H9 (cell line): Measurements from ENCODE around the gene MSL3. TPM values are rescaled to one million over a fixed set of nuclear protein-coding genes. Genes with fewer than 3 reads are reported as not detected.

Source experiments
- DNase-seq: peaks from one replicate; pipeline ENCODE4 v3.0.0-alpha.2; 2017
- H2AFZ ChIP-seq: one replicate; pipeline ENCODE4 v1.6.1; 2013; ENCODE audit warnings: mild to moderate bottlenecking, low read length, control low read depth, moderate library complexity
- H2AK5ac ChIP-seq: 2 replicates; pipeline ENCODE4 v1.6.1; 2013; ENCODE audit warnings: low read length, control low read depth, mixed read lengths; ENCODE audit not compliant: insufficient read length
- H2BK120ac ChIP-seq: one replicate; pipeline ENCODE4 v1.6.1; 2013; ENCODE audit warnings: low read depth, mild to moderate bottlenecking, low read length, control low read depth, inconsistent platforms; ENCODE audit not compliant: poor library complexity, severe bottlenecking
- H2BK12ac ChIP-seq: 2 replicates; pipeline ENCODE4 v1.6.1; 2013; ENCODE audit warnings: low read length, control low read depth, mixed read lengths, low read depth; ENCODE audit not compliant: insufficient read length
- H2BK15ac ChIP-seq: 2 replicates; pipeline ENCODE4 v1.6.1; 2013; ENCODE audit warnings: low read depth, low read length, control low read depth
- H2BK20ac ChIP-seq: one replicate; pipeline ENCODE4 v1.6.1; 2013; ENCODE audit warnings: low read depth, mild to moderate bottlenecking, low read length, control low read depth, inconsistent platforms; ENCODE audit not compliant: poor library complexity, severe bottlenecking
- H2BK5ac ChIP-seq: 2 replicates; pipeline ENCODE4 v1.6.1; 2013; ENCODE audit warnings: low read length, control low read depth, mixed read lengths; ENCODE audit not compliant: insufficient read length
- H3K14ac ChIP-seq: 2 replicates; pipeline ENCODE4 v1.6.1; 2013; ENCODE audit warnings: low read length, control low read depth; ENCODE audit not compliant: insufficient read depth
- H3K18ac ChIP-seq: 2 replicates; pipeline ENCODE4 v1.6.1; 2013; ENCODE audit warnings: low read depth, mild to moderate bottlenecking, mixed read lengths, low read length, control low read depth; ENCODE audit not compliant: insufficient read length
- H3K23ac ChIP-seq: 2 replicates; pipeline ENCODE4 v1.6.1; 2013; ENCODE audit warnings: low read length, control low read depth, mixed read lengths, low read depth; ENCODE audit not compliant: insufficient read length
- H3K23me2 ChIP-seq: 2 replicates; pipeline ENCODE4 v1.6.1; 2013; ENCODE audit warnings: low read depth, mild to moderate bottlenecking, mixed read lengths, low read length, control low read depth; ENCODE audit not compliant: insufficient read length, poor library complexity, severe bottlenecking
- H3K27ac ChIP-seq: 2 replicates; pipeline ENCODE4 v1.5.1; 2013; ENCODE audit warnings: low read length, control low read depth, mixed read lengths, low read depth; ENCODE audit not compliant: insufficient read length
- H3K27me3 ChIP-seq: 2 replicates; pipeline ENCODE4 v1.6.1; 2013; ENCODE audit warnings: low read length, control low read depth, inconsistent platforms; ENCODE audit not compliant: insufficient read depth
- H3K4ac ChIP-seq: 2 replicates; pipeline ENCODE4 v1.6.1; 2013; ENCODE audit warnings: low read depth, mild to moderate bottlenecking, control low read depth, inconsistent platforms, low read length, moderate library complexity
- H3K4me1 ChIP-seq: 2 replicates; pipeline ENCODE4 v1.6.1; 2013; ENCODE audit warnings: low read length, control low read depth, inconsistent platforms; ENCODE audit not compliant: insufficient read depth
- H3K4me2 ChIP-seq: 2 replicates; pipeline ENCODE4 v1.6.1; 2013; ENCODE audit warnings: low read length, control low read depth, mixed read lengths; ENCODE audit not compliant: insufficient read length, insufficient read depth
- H3K56ac ChIP-seq: 2 replicates; pipeline ENCODE4 v1.6.1; 2013; ENCODE audit warnings: low read depth, mild to moderate bottlenecking, mixed read lengths, low read length, control low read depth; ENCODE audit not compliant: insufficient read length
- H3K79me1 ChIP-seq: 2 replicates; pipeline ENCODE4 v1.6.1; 2013; ENCODE audit warnings: low read depth, mild to moderate bottlenecking, moderate library complexity, low read length, control low read depth, inconsistent platforms; ENCODE audit not compliant: insufficient read depth, poor library complexity, severe bottlenecking
- H3K79me2 ChIP-seq: 2 replicates; pipeline ENCODE4 v1.6.1; 2013; ENCODE audit warnings: low read length, control low read depth, inconsistent platforms; ENCODE audit not compliant: insufficient read depth
- H3K9ac ChIP-seq: 2 replicates; pipeline ENCODE4 v1.6.1; 2013; ENCODE audit warnings: low read length, control low read depth, mixed read lengths; ENCODE audit not compliant: insufficient read length; ENCODE audit errors: extremely low read depth
- H3K9me3 ChIP-seq: one replicate; pipeline ENCODE4 v1.6.1; 2013; ENCODE audit warnings: low read depth, low read length, inconsistent platforms; ENCODE audit not compliant: control insufficient read depth
- H3T11ph ChIP-seq: one replicate; pipeline ENCODE4 v1.6.1; 2013; ENCODE audit warnings: mild to moderate bottlenecking, low read length, control low read depth, inconsistent platforms
- H4K20me1 ChIP-seq: one replicate; pipeline ENCODE4 v1.6.1; 2013; ENCODE audit not compliant: control insufficient read depth, insufficient read length, insufficient read depth
- H4K5ac ChIP-seq: 2 replicates; pipeline ENCODE4 v1.6.1; 2013; ENCODE audit warnings: low read depth, mild to moderate bottlenecking, mixed read lengths, low read length, control low read depth; ENCODE audit not compliant: insufficient read length
- H4K8ac ChIP-seq: replicated peaks from 2 replicates; pipeline ENCODE4 v1.6.1; 2013; ENCODE audit warnings: low read length, control low read depth, mixed read lengths, low read depth; ENCODE audit not compliant: insufficient read length
- H4K91ac ChIP-seq: 2 replicates; pipeline ENCODE4 v1.6.1; 2013; ENCODE audit warnings: low read depth, mild to moderate bottlenecking, moderate library complexity, mixed read lengths, low read length, control low read depth; ENCODE audit not compliant: insufficient read length
- H3K27ac Mint-ChIP-seq, 3 experiments: 2 replicates in 2 of 3; 3 replicates in 1 of 3; pipeline ENCODE4 v1.8.0; 2020 to 2021; ENCODE audit warnings: mixed read lengths in 3 of 3, mild to moderate bottlenecking in 1 of 3, moderate library complexity in 1 of 3
- H3K27me3 Mint-ChIP-seq: 2 replicates; pipeline ENCODE4 v1.8.0; 2021; ENCODE audit warnings: low read depth, mild to moderate bottlenecking, moderate library complexity, mixed read lengths
- H3K36me3 Mint-ChIP-seq, 3 experiments: 2 replicates in 2 of 3; 3 replicates in 1 of 3; pipeline ENCODE4 v1.8.0; 2020 to 2021; ENCODE audit warnings: low read depth in 3 of 3, mixed read lengths in 3 of 3; ENCODE audit not compliant: insufficient read depth in 1 of 3
- H3K4me1 Mint-ChIP-seq, 2 experiments: 2 replicates each; pipeline ENCODE4 v1.8.0; 2020; ENCODE audit warnings: mixed read lengths in 2 of 2
- H3K4me3 Mint-ChIP-seq, 2 experiments: 2 replicates in 1 of 2; 3 replicates in 1 of 2; pipeline ENCODE4 v1.8.0; 2020 to 2021; ENCODE audit warnings: mild to moderate bottlenecking in 2 of 2, mixed read lengths in 2 of 2, moderate library complexity in 1 of 2
- H3K9me3 Mint-ChIP-seq, 2 experiments: 2 replicates in 1 of 2; 3 replicates in 1 of 2; pipeline ENCODE4 v1.8.0; 2020; ENCODE audit warnings: mild to moderate bottlenecking in 2 of 2, mixed read lengths in 2 of 2, moderate library complexity in 1 of 2
- WGBS: extraction: QIAGEN DNeasy Blood & Tissue Kit; methylation state at CpG from one replicate; pipeline ENCODE4 v1.1.7; 2013; ENCODE audit warnings: missing lambda C conversion rate, low lambda C conversion rate, mixed read lengths; ENCODE audit not compliant: insufficient read length; ENCODE audit errors: extremely low coverage; 5-methylcytosine and 5-hydroxymethylcytosine counted together
- total RNA-seq: library from RNA; stranded (reverse); gene quantifications from 2 replicates; pipeline ENCODE4 v1.2.1, GENCODE V29; 2021
- TF ChIP-seq, protein P1 (sequence below): fragments of 200-600 bp; sonication (generic); conservative IDR thresholded peaks from 3 replicates; pipeline ENCODE4 v1.8.0; 2021; ENCODE audit warnings: antibody characterized with exemption, mild to moderate bottlenecking

MSL3 gene
- total RNA-seq, 1 experiment from 2014 or later: 13.0 TPM

GRCh38 chrX:11781133-11781532, 23.1 kb downstream of the MSL3 start:
- WGBS: no CpG with 5 or more reads among the region's 2 CpGs
- H3K4me2 ChIP-seq: no peak overlapping the region
- H3K9me3 ChIP-seq: no peaks in the 10 kb centered on the region
- no peak overlapping the region for H2BK120ac ChIP-seq
- H3K4me3 Mint-ChIP-seq: no peak overlapping the region
- TF ChIP-seq, protein P1, sequence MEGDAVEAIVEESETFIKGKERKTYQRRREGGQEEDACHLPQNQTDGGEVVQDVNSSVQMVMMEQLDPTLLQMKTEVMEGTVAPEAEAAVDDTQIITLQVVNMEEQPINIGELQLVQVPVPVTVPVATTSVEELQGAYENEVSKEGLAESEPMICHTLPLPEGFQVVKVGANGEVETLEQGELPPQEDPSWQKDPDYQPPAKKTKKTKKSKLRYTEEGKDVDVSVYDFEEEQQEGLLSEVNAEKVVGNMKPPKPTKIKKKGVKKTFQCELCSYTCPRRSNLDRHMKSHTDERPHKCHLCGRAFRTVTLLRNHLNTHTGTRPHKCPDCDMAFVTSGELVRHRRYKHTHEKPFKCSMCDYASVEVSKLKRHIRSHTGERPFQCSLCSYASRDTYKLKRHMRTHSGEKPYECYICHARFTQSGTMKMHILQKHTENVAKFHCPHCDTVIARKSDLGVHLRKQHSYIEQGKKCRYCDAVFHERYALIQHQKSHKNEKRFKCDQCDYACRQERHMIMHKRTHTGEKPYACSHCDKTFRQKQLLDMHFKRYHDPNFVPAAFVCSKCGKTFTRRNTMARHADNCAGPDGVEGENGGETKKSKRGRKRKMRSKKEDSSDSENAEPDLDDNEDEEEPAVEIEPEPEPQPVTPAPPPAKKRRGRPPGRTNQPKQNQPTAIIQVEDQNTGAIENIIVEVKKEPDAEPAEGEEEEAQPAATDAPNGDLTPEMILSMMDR: no peak
- H3K18ac ChIP-seq: no peak overlapping the region
- no peak overlapping the region for H2BK20ac ChIP-seq
- H3K23ac ChIP-seq: no peak overlapping the region
- no peak overlapping the region for H4K5ac ChIP-seq
- H2AFZ ChIP-seq: no peak overlapping the region
- DNase-seq: no peak
- H3K36me3 Mint-ChIP-seq: peaks cover 0 to 2% (median 2%) of the 10 kb centered on the region in 3 experiments; a peak in 3 of 7 replicates
- H3K27ac ChIP-seq: no peak overlapping the region
- no peak overlapping the region for H4K8ac ChIP-seq
- no peaks in the 10 kb centered on the region for H3K4me1 Mint-ChIP-seq
- no peak overlapping the region for H2BK5ac ChIP-seq
- no peaks in the 10 kb centered on the region for H3K4me1 ChIP-seq
- no peaks in the 10 kb centered on the region for H3K79me2 ChIP-seq
- H2BK15ac ChIP-seq: no peak overlapping the region
- no peak overlapping the region for H4K91ac ChIP-seq
- H3K4ac ChIP-seq: no peak overlapping the region
- H2AK5ac ChIP-seq: no peak overlapping the region
- no peak overlapping the region for H3K56ac ChIP-seq
- no peak overlapping the region for H2BK12ac ChIP-seq
- no peaks in the 10 kb centered on the region for H4K20me1 ChIP-seq
- no peaks in the 10 kb centered on the region for H3K79me1 ChIP-seq
- H3K27ac Mint-ChIP-seq: no peak overlapping the region
- peaks cover 61 to 71% of the 10 kb centered on the region in 2 experiments for H3K9me3 Mint-ChIP-seq
- no peak overlapping the region for H3K14ac ChIP-seq
- no peaks in the 10 kb centered on the region; the same call in 1 of the 2 replicates for H3K27me3 Mint-ChIP-seq
- H3K27me3 ChIP-seq: no peaks in the 10 kb centered on the region
- H3K9ac ChIP-seq: no peak overlapping the region
- no peaks in the 10 kb centered on the region for H3K23me2 ChIP-seq
- H3T11ph ChIP-seq: no peak overlapping the region
